AG09309 (cell line): Measurements from ENCODE around the gene MPV17L2.

Source experiments
- DNase-seq: peaks from one replicate; pipeline ENCODE4 v3.0.0-alpha.2; 2010; ENCODE audit warnings: low read depth
- H3K4me3 ChIP-seq: 2 replicates; pipeline ENCODE4 v1.5.1; 2011; ENCODE audit warnings: mild to moderate bottlenecking, low read depth, low read length, moderate library complexity; ENCODE audit not compliant: control insufficient read depth
- TF ChIP-seq, protein P1 (sequence below): IDR thresholded peaks from 2 replicates; pipeline ENCODE4 v1.5.1; 2011; ENCODE audit warnings: mild to moderate bottlenecking, low read depth, low read length, inconsistent platforms; ENCODE audit not compliant: insufficient read depth, control insufficient read depth; ENCODE audit errors: missing control alignments

The MPV17L2 gene

DNA sequence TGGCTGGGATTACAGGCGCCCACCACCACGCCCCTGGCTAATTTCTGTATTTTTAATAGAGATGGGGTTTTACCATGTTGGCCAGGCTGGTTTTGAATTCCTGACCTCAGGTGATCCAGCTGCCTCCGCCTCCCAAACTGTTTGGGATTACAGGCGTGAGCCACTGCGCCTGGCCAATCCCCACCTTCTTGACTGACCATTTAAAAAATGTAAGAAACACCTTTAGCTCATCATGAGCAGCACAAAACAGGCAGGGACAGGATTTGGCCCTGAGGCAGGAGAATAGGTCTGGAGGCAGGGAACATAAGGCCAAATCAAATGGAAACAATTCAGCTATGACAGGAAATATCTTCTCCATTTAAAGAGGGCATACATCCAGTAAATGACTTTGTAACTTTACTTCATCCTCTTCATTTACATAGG lies 1.4 kb upstream of the MPV17L2 start:
- TF ChIP-seq, protein P1, sequence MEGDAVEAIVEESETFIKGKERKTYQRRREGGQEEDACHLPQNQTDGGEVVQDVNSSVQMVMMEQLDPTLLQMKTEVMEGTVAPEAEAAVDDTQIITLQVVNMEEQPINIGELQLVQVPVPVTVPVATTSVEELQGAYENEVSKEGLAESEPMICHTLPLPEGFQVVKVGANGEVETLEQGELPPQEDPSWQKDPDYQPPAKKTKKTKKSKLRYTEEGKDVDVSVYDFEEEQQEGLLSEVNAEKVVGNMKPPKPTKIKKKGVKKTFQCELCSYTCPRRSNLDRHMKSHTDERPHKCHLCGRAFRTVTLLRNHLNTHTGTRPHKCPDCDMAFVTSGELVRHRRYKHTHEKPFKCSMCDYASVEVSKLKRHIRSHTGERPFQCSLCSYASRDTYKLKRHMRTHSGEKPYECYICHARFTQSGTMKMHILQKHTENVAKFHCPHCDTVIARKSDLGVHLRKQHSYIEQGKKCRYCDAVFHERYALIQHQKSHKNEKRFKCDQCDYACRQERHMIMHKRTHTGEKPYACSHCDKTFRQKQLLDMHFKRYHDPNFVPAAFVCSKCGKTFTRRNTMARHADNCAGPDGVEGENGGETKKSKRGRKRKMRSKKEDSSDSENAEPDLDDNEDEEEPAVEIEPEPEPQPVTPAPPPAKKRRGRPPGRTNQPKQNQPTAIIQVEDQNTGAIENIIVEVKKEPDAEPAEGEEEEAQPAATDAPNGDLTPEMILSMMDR = no peak
- peak overlapping the region; percentile 61 for H3K4me3 ChIP-seq
- DNase-seq = no peak

DNA sequence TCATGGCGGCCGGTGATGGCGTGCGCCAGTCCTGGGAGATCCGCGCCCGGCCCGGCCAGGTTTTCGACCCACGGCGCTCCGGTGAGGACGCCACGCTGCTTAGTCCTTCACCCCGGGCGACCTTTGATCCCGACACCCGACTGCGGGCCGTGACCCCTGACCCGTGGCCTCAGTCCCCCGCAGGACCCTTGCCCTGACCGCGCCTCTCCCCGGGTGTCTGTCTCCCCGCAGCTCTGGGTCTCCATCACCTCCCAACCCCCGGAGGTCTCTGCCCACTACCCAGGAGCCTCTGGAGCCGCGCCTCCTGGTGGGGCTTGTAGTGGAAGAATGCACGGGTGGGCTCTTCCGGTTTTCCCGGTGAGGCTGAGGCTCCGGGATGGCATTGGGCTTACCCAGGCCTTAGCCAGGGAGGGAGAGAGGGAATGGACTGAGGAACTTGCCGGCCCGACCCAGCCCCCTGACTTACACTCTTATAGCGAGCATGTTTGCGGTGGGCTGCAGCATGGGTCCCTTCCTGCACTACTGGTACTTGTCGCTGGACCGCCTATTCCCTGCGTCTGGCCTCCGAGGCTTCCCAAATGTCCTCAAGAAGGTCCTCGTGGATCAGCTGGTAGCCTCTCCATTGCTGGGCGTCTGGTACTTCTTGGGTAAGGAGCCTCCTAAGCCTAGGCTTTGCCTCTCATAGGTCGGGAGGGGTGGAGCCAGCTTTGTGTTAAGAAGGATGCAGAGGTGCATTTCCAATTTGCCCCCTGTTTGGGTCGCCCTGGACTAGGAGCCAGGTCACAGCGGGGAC lies 566 bp downstream of the MPV17L2 start:
- TF ChIP-seq, protein P1 = no peak
- H3K4me3 ChIP-seq = peak overlapping the region; percentile 86
- DNase-seq = no peak

DNA sequence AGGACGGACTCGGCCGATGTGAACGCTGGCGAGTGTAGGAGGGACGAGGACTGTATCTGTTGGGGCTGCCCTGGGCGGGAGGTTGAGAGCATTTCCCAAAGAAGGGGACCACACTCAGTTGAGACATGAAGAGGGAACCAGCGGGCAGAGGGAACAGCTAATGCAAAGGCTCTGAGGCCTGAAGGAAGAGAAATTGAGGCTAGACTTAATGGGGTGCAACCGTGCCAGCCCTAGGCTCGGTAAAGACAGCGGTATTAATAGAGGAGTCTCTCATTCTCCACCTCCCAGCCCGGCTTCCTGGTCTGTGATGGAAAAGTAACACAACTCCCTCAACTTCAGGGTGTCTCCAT lies 1.1 kb downstream of the MPV17L2 start:
- DNase-seq = no peak
- H3K4me3 ChIP-seq = peak overlapping the region; percentile 86
- TF ChIP-seq, protein P1 = no peak

DNA sequence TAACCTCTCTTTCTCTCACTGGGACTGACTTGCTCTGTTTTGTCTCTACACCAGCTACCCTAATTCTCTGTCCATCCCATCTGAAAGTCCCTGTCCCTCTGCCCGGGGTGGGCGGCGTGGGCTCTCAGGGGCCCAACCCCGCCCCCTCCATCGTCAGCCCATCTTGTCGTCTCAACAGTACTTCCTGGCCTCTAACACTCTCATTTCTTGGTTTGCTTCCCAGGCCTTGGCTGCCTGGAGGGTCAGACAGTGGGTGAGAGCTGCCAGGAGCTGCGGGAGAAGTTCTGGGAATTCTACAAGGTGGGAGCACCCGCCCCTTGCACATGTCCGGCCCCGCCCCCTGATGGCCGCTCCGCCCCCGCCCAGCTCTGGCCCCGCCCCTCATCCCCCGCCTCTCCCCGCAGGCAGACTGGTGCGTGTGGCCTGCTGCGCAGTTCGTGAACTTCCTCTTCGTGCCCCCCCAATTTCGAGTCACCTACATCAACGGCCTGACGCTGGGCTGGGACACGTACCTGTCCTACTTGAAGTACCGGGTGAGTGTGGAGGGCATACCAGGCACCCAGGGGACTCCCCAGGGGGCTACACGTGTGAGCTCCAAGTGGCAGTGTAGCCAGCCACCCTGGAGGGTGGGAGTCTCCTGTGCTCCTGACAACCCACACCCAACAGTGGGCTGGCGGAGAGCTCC lies 1.7 kb downstream of the MPV17L2 start:
- TF ChIP-seq, protein P1 = no peak
- H3K4me3 ChIP-seq = no peak overlapping the region; the same call in 1 of the 2 replicates
- no peak for DNase-seq

DNA sequence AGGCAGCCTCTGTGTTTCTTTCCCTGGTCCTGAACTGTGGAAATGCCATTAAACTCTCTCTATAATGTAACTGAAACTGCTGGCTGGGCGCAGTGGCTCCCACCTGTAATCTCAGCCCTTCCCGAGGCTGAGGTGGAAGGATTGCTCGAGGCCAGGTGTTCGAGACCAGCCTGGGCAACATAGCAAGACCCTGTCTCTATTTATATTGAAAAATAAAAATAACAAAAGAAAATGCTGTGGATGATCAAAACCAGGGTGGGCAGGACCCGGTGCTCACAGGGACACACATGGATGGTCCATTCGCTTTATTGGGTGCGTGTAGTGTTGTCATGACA lies 3.5 kb downstream of the MPV17L2 start:
- TF ChIP-seq, protein P1 = no peak
- H3K4me3 ChIP-seq = no peak overlapping the region
- DNase-seq = no peak

DNA sequence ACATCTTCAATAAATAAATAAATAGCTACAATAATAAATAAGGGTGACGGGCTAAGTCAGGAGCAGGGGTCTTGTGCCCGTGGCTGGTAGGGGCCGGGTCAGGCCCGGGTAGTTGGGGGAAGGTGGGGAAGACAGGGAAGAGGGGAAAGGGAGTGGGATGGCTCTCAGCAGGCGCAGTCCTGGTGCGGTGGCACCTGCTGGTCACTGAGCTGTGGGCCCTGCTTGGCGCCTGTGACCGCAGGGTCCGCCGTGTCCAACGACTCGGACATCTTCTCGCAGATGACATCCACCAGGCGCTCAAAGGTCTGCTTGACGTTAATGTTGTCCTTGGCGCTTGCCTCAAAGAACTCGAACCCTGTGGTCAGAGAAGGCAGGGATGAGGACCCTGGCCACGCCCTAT lies 4.3 kb downstream of the MPV17L2 start:
- TF ChIP-seq, protein P1 = no peak
- DNase-seq = no peak
- no peak overlapping the region for H3K4me3 ChIP-seq
